Right ventricle myocardium inferior (tissue), 1 donor: Measurements from ENCODE around the gene DYDC2. TPM values are rescaled to one million over a fixed set of nuclear protein-coding genes. Genes with fewer than 3 reads are reported as not detected.

Experiments used
- ATAC-seq: fragments of 200-7000 bp; cut with Tn5 transposase; one replicate; pipeline ENCODE4 v1.9.1; 2020; ENCODE audit warnings: mild to moderate bottlenecking, moderate library complexity
- DNase-seq: peaks from one replicate; pipeline ENCODE4 v3.0.0; 2021; ENCODE audit errors: missing footprints
- intact Hi-C: fragments of 100-400 bp; cut with DNase I; formaldehyde crosslinking; loops from one replicate; pipeline ENCODE4 v1.11.0; 2022
- long read RNA-seq: library from polyadenylated mRNA; unstranded; transcript quantifications from one replicate; pipeline ENCODE4 v2.0.0, GENCODE V29; 2021
- total RNA-seq: library from RNA; stranded (reverse); fragmentation: NEBNext Ultra II Directional; extraction: Animal tissue kit (Norgen Biotek cat#: 25700); gene quantifications from one replicate; pipeline ENCODE4 v1.2.1, GENCODE V29; 2021
- donor health status: DM: no; HTN: yes; CAD: no; lungs with severe emphysema.

Gene DYDC2
- not detected for total RNA-seq
- long read RNA-seq, result 0 reads

- DNase-seq, result peak; percentile 75
- ATAC-seq, result peak; percentile 73
- intact Hi-C loops, result no loop called here
Measured at GRCh38 chr10:80356563-80356988, at the start of gene DYDC2, which contains the start of gene DYDC1. DYDC2 (plus strand) TSS chr10:80356781; CDS start chr10:80362444, 5,663 bp downstream. DYDC1 (minus strand) TSS chr10:80356755; CDS start chr10:80352601, 4,154 bp downstream.

- ATAC-seq (no peak), DNase-seq (no peak)
- intact Hi-C loops, result no loop called here
Measured at GRCh38 chr10:80313523-80313922, 43.1 kb upstream of the DYDC2 start.

DNA sequence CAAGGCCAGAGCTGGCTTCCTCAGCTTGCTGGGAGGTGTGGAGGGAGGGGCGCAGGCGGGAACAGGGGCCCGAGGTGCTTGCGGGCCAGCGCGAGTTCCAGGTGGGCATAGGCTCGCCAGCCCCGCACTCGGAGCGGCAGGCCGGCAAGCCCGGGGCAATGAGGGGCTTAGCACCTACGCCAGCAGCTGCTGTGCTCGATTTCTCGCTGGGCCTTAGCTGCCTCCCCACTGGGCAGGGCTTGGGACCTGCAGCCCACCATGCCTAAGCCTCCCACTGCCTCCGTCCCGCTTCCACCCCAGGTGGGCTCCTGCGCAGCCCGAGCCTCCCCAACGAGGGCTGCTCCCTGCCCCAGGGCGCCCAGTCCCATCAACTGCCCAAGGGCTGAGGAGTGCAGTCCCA, 41.2 kb upstream of the DYDC2 start:
- intact Hi-C loops, result no loop called here
- ATAC-seq (no peak), DNase-seq (no peak)

- ATAC-seq (no peak), DNase-seq (no peak)
- intact Hi-C loops, result no loop called here
Measured at GRCh38 chr10:80318742-80319141, 37.8 kb upstream of the DYDC2 start.

DNA sequence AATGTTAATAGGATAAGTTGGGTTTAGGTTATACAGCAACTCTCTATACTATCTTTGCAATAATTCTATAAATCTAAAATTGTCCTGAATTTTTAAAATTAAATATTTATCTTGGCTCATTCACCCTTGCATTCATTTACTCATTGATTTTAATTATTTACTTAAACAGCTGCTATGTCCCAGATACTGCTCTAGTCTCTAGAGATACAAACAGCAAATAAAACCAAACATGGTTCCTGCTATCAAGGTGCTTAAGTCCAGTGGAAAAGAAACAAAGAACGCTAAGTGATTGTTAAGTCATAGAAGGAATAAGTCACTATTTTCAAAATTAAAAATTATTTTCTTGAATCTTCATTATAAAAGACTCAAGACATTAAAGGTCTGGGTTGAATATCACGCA, 37.3 kb upstream of the DYDC2 start:
- DNase-seq (no peak), ATAC-seq (no peak)
- intact Hi-C loops, result no loop called here

DNA sequence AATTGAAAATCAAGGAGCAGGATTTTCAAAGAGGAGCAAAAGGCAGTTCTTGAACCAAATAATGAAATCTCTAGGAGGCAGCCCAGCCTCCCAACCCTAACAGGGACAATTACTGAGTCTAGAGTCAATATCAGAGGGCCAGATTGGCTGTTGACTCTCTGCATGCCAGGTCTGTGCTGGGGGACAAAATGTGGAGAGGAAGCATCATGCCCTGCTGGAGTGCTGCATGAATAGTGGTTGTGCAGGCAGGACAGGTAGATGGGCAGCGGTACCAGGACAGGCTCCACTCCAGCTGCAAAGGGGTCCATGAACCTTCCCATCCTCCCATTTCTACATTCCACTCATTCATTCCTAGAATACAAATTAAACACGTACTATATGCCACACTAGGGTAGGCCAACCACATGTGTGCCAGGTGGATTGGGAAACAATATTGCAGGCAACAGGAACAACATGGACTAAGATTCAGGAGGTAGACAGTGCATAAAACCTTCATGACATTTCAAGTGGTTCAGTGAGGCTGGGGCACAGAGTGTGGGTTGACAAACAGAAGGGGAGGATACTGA, 36.8 kb upstream of the DYDC2 start:
- DNase-seq (no peak), ATAC-seq (no peak)
- intact Hi-C loops, result no loop called here

- no peak for ATAC-seq
- no peak for DNase-seq
- intact Hi-C loops, result no loop called here
Measured at GRCh38 chr10:80320377-80320776, 36.2 kb upstream of the DYDC2 start.

DNA sequence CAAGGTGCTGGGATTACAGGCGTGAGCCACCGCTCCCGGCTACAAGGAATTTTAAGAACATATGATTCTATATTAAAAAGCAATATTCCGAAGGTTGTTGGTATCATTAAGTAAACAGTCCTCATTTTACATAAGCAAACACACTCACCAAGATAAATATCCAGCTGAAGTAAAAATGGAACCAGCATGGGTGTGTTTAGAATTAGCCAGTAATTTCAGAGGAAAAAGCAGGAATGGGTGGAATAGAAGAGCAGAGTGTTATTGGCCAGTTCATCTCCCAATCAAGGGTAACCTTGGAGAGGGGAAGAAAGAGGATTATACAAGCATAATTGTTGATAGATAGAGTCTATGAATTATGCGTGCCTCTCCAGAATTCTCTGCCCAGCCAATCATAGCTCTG, 35.4 kb upstream of the DYDC2 start:
- ATAC-seq (no peak), DNase-seq (no peak)
- intact Hi-C loops, result no loop called here

DNA sequence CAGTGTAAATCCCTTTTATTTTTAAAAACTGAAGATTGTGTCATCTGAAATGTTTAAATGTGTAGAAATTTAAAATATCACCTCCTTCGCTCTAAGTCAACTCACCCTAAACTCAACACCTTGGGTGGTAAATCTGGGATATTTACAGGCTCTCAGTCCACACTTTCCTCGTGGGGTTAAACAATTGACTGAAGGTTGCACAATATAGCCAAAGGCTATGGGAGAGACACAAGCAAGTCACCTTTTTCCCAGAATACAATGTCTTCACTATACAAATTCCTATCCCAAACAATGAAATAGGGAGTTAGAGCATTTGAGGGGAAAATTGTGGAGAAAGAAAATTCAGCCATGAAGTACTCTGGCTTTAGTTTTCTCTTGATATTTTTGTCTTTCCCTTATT, 34.4 kb upstream of the DYDC2 start:
- ATAC-seq (no peak), DNase-seq (no peak)
- intact Hi-C loops, result no loop called here

DNA sequence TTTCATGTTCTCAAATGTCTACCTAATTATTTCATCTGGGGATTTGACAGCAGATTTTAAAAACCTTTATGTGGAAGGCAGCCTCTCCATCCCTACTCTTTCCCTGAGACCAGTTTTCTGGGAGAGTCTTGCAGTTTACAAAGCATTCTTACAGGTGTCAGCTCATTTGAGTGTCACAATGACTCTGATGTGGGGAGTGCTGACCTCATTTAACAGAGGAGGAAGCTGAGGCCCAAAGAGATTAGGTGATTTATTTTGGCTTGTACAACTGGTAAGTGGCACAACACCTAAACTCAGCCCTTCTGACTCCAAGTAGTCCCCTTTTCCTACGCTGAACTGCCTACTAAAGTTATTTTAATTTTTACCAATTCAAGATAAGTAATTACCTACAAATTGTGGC, 33.9 kb upstream of the DYDC2 start:
- no peak for ATAC-seq
- DNase-seq, result no peak
- intact Hi-C loops, result no loop called here

DNA sequence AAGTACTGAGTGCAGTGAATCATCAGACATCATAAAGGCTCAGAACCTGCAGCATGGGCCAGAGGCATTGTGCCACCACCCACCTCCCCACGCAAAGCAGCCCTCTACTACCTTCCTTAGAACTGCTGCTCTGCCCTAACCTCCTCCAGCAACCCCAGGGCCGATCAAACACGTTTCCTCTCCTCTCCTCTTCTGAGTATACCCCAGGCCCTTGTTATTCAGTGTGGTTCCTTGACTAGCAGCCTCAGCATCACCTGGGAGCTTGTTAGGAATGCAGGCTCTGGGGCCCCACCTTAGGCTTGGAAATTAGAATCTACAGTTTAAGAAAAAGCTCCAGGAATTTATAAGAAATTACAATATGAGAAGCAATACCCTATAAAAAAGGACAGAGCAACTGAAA, 33.3 kb upstream of the DYDC2 start:
- DNase-seq (no peak), ATAC-seq (no peak)
- intact Hi-C loops, result no loop called here

DNA sequence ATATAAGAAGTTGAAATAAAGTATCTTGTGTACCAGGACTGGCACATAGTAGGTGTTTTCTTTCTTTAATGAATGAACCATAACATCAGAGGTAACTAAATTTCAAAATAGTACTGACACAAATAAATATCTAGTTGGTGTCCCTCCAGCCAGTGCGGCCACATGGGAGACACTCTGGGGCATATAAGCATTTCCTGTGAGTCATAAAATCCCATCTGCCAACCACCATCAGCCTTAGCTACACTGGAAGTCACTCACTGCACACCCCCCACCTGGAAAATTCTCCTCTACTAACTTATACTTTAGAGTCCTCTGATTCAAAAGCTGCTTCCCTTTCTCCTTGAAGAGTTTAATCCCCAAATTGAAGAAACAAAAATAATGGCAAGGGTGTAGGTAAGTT, 32.5 kb upstream of the DYDC2 start:
- intact Hi-C loops, result no loop called here
- ATAC-seq (no peak), DNase-seq (no peak)

DNA sequence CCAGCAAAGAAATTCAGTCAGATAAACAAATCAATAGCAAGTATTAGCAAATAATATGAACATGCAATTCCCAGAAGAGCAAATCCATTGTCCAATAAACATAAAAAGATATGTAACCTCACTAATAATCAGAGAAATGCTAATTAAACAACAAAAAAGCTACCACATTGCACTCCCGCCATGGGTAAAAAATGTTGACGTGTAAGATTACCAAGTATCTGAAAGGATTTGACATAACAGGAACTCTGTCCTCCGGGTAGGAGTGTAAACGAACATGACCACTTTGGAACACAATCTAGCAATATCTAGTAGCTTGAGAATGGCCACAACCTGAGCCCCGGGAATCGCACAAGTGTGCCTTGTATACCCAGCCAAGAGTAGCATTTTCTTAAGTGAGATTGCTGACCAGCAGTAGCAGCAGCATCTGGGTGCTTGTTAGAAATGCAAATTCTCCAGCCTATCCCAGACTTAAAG, 31.7 kb upstream of the DYDC2 start:
- ATAC-seq (no peak), DNase-seq (no peak)
- intact Hi-C loops, result no loop called here

- ATAC-seq, result peak; percentile 26
- intact Hi-C loops, result no loop called here
Measured at GRCh38 chr10:80333983-80334382, 22.6 kb upstream of the DYDC2 start.

GRCh38 chr10:80344276-80344675, 12.3 kb upstream of the DYDC2 start:
- DNase-seq (no peak), ATAC-seq (no peak)
- intact Hi-C loops, result no loop called here

More at GRCh38 chr10:80333983-80334382, 22.6 kb upstream of the DYDC2 start:
- DNase-seq, result no peak

GRCh38 chr10:80344912-80345311, 11.7 kb upstream of the DYDC2 start:
- DNase-seq (no peak), ATAC-seq (no peak)
- intact Hi-C loops, result no loop called here

DNA sequence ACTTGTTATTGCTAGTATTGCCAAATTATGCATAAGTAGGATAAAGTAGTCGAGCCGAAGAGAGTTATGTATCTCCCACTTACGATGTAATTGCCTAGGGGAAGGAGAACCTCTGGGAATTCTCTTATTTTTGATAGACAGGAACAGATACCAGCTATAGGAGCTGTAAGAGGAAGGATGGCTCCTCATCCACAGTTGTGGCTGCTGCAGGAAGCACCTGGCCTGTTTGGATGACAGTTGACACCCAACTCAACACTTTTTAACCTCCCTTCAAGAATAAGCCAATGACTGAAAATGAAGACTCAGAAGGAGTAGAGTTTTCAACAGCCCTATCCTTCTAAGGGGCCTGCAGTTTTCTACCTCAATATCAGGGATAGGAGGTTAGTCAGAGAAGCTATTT, 6.3 kb upstream of the DYDC2 start:
- intact Hi-C loops, result no loop called here

GRCh38 chr10:80351220-80351619, 5.4 kb upstream of the DYDC2 start:
- DNase-seq (no peak), ATAC-seq (no peak)
- intact Hi-C loops, result no loop called here

More for the DNA sequence above, 6.3 kb upstream of the DYDC2 start:
- ATAC-seq, result no peak
- DNase-seq, result no peak

- peak; percentile 6 for ATAC-seq
- intact Hi-C loops, result no loop called here
- DNase-seq, result no peak
Measured at GRCh38 chr10:80356989-80357850, 639 bp downstream of the DYDC2 start.

DNA sequence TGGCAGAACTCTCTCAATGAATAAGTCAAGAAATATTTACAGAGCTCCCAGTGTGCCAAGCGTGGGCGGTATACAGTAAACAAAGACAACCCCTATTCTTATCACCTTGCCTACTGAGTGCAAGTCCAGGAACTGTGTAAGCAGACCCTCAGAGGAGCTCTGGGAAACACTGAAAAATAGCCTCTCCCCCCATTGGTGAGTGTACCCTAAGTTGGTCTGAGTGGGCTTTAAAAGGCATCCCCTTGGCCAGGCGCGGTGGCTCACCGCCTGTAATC, 1.2 kb downstream of the DYDC2 start:
- intact Hi-C loops, result no loop called here
- DNase-seq, result no peak
- no peak for ATAC-seq
